Measurements from ENCODE around the gene CNGB1.

Gene CNGB1

GRCh38 chr16:57971848-57972247 is 920 bp upstream of the CNGB1 start:
- no peak for FAIRE-seq

DNA sequence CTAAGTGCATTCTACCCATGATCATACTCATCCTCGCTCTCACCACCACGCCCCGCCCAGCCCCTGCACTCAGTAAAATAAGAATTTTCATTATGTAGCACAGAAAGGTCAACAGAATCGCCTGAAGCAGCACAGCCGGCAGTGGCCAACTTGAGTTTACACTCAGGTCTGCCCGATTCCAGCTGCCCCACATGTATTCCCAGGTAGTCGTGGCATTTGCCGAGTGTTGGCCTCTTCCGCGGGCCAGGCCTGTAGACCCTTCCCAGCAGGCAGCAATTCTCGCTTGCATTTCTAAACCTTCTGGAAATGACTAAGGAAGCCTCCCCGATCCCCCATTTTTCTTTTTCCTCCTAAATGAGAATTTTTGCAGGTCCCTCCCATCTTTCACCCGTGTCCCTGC is 609 bp downstream of the CNGB1 start:
- FAIRE-seq = no peak

DNA sequence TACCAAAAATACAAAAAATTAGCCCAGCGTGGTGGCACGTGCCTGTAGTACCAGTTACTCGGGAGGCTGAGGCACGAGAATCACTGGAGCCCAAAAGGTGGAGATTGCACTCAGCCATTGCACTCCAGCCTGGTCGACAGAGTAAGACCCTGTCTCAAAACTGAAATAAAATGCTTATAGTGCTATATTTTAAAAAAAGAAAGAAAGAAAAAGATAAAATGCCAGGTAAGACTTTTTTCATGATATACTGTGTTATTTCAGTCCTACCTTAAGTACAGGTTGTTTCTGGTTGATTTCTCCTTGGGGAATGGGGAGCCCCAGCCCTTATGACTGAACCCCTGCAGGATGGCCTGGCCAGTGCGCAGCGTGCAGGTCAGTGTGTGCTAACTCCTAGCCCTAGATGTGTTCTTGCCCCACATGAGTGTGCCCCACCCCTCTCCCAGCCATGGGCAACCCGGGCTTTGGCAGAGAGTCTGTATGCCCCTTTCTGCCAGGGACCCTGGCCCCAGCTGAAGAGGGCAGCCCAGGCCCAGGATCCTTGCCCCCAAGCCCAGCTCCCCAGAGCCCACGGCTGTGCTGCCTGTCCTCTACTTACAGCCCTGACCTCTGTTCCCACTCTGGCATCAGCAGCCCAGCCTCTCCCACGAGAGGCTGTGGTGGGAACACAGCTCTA is 1.3 kb downstream of the CNGB1 start:
- FAIRE-seq = no peak

- FAIRE-seq = no peak
These were observed 3.0 kb downstream of the CNGB1 start for GRCh38 chr16:57967916-57968315.

- no peak for FAIRE-seq
These were observed 3.9 kb downstream of the CNGB1 start for GRCh38 chr16:57966986-57967385.

GRCh38 chr16:57966204-57966771 is 4.6 kb downstream of the CNGB1 start:
- FAIRE-seq = no peak

GRCh38 chr16:57964157-57964700 is 6.7 kb downstream of the CNGB1 start:
- FAIRE-seq = no peak

DNA sequence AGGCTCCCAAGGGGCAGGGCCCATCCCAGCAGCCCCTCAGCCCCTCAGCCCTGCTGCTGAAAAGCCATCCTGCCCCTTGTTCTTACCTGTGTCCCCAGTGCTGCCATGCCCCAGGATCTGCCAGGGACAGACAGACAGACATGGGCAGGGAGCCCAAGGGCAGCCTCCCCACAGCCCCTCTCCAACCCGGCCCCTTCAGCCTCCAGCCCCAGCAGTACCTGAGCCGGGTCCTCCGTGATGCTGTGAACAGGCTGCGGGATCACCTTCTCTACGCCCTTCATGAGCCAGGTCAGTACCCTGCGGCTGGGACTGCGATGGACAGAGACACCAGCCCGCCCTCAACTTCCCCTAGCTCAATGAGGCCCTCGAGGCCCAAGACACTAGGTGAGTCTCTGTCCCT is 8.2 kb downstream of the CNGB1 start:
- FAIRE-seq = no peak

DNA sequence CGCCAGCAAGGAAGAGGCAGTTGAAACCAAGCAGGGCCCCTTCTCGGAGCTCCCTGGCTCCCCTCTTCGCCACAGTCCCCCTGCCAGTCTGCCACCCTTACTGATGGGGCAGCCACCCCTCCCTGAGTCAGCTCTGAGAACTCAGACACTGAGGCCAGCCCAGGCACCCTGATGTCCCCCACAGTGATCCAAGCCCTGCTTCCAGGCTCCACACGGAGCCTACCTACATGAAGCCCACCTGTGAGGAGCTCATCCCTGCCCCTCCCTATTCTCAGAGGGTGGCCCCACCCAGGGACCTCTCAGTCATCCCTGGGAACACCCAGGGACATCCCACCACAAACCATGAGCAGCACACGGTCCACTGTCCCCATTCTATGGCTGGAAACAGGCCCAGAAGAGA is 8.9 kb downstream of the CNGB1 start:
- FAIRE-seq = no peak

DNA sequence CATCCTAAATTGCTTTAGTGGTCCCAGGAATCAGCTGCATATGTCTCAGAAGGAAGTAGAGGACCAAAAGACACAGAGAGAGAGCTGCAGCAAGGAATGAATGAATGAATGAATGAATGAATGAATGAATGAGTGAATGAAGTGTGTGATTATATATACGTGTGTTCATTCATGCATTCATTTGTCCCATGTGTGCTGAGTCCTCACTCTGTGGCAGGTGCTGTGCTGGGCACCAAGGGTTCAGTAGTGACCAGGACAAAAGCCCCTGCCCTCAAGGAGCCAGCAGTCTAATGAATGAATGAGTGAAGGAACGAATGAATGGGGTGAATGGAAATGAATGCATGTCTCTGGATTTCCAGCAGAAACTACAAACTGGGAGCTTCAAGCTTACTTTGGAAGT is 9.4 kb downstream of the CNGB1 start:
- FAIRE-seq = no peak

- FAIRE-seq = no peak
These were observed 10.0 kb downstream of the CNGB1 start for GRCh38 chr16:57960826-57961472.

GRCh38 chr16:57960310-57960709 is 10.6 kb downstream of the CNGB1 start:
- FAIRE-seq = no peak

DNA sequence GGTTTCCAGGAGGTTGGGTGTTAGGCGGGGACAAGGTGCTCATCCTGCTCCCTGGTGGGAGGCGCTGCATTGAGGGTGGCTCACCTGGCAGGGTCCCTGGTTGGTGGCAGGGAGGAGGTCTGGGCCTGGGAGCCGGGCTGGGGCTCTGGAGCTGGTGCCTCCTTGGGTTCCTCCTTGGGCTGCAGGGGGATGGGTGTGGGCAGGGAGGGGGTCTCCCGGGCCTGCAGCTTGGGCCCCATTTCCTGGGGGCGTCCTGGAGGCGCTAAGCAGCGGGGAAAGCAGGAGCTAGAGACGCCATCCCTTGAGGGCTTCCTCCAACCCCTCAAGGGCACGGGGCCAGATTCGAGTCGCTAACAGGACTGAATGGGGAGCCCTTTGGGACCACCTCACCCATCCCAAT is 11.1 kb downstream of the CNGB1 start:
- no peak for FAIRE-seq

DNA sequence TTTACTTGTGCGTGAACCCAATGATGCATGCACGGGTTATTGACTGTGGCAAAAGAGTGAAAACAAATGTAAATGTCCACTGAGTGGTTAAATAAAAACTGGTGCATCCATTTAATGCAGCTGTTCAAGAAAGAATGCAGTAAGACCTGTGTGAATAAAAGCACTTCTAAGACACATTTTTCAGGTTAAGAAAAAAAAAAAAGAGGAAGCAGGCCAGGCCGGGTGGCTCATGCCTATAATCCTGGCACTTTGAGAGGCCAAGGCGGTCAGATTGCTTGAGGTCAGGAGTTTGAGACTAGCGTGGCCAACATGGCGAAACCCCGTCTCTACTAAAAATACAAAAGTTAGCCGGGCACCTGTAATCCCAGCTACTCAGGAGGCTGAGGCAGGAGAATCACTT is 11.8 kb downstream of the CNGB1 start:
- no peak for FAIRE-seq

DNA sequence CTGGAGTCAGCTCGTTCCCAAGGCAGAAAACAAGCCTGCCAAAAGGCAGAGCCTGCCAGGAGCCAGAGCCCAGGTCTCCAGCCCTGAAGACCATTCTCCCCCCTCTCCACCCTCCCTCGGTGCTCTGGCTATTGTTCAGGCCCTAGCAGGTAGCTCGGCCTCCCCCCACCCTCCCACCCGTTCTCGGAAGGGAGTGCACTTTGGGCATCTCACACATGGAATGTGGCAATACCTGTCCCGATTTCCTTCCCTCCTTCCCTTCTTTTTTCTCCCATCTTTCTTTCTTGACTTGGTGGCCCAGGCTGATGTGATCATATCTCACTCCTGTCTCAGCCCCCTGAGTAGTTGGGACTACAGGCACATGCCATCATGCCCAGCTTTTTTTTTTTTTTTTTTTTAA is 12.4 kb downstream of the CNGB1 start:
- FAIRE-seq = no peak

GRCh38 chr16:57957673-57958392 is 13.1 kb downstream of the CNGB1 start:
- no peak for FAIRE-seq

DNA sequence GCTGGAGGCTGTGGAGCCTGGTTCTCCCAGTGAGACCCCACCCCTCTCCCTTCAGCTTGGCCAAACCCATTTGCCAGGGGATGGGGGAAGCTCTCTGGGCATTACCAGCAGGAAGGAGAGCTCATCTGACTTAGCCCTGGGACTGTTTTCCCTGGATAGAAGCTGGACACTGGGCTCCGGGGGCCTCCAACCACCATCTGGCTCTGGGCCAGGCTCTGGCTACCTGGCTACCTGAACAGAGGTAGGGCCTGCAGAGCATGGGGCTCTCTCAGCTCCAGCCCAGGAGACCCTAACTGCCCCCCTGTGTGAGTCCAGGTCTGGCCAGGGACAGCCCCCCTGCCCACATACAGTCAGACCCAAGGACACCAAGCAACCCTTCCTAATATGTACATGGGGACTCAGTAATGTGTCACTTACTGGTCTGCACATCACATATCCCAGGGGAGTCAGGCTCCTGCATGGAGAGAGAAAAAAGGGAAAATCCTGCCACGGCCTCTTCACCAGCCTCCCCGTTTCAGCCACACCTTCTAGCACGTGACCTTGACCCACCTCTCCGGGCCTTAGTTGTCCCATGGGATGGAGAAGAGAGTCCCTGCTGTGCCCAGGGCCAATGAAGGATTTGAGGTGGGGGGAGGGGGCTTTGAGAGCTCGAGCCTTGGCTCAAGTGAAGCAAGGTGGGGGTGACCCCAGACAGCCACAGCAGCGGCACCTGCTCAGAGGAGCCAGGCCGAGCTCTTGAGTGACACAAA is 13.8 kb downstream of the CNGB1 start:
- no peak for FAIRE-seq

DNA sequence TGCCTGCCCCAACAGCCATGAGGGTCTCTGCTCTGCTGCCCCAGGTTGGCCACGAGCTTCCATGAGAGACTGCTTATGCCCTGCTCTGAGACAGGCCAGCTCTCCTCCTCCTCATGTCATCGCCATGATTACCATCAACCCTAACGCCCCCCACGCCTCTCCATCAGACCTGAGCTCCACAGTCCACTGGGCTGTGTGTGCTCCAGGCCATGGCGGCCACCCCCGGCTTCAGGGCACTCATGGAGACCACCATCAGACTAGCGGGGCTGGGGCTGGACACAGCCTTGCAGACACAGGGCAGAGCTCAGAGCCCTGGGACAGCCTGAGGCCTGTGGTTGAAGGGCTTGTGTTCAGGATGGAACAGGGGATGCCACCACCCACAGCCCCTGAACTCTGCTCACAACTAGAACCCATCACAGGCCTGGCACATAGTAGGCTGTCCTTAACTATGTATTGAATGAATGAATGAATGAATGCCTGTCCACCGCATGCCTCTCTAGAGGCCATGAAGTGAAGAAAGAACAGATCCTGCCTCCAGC is 14.6 kb downstream of the CNGB1 start:
- no peak for FAIRE-seq

DNA sequence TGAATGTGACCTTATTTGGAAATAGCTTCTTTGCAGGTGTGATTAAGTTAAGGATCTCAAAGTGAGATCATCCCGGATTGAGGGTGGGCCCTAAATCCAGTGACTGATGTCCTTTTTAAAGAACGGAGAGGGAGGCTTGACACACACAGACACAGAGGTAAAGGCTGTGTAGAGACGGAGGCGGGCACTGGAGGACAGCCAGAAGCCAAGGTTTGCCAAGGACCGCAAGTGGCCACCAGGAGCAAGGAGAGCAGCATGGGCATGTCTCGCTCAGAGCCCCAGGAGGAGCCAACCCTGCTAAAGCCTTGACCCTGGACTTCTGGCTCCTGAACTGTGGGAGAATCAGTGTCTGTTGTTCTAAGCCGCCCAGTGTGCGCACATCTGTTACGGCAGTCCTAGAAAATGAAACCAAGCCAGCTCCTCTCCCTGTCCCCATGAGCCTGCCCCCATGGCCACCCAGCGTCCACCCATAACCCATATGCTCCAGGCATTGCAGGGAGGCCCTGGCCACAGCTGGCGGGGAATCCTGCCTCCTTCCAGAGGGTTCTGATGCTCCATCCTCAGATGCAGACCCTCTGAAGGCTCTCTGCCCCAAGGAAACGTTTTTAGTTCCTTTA is 15.2 kb downstream of the CNGB1 start:
- no peak for FAIRE-seq

DNA sequence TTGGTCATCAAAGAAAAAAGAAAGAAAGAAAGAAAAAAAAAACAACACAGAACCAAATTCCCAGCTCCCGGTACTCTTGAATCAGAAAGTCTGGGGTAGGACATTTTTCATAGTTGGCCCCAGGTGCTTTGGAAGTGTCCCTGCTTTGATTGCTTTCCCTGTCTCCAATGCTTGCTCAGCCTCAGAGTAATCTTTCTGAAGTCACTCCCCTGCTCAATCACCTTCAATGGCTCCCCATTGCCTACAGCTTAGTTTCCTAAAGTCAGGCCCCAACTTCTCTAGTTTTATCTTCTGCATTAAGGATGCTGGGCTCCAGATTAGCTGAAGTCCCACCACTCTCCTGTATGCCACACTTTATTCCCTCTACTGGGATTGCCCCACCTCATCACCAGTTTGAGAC is 17.1 kb downstream of the CNGB1 start:
- FAIRE-seq = no peak

GRCh38 chr16:57952909-57953308 is 18.0 kb downstream of the CNGB1 start:
- no peak for FAIRE-seq

Data from colon (tissue), 2 donors.